ENCODE data around the gene THAP7. TPM values are rescaled to one million over a fixed set of nuclear protein-coding genes. Genes with fewer than 3 reads are reported as not detected.

The THAP7 gene
- 10 to 100 TPM; 31.0 to 32.6 TPM for total RNA-seq

DNA sequence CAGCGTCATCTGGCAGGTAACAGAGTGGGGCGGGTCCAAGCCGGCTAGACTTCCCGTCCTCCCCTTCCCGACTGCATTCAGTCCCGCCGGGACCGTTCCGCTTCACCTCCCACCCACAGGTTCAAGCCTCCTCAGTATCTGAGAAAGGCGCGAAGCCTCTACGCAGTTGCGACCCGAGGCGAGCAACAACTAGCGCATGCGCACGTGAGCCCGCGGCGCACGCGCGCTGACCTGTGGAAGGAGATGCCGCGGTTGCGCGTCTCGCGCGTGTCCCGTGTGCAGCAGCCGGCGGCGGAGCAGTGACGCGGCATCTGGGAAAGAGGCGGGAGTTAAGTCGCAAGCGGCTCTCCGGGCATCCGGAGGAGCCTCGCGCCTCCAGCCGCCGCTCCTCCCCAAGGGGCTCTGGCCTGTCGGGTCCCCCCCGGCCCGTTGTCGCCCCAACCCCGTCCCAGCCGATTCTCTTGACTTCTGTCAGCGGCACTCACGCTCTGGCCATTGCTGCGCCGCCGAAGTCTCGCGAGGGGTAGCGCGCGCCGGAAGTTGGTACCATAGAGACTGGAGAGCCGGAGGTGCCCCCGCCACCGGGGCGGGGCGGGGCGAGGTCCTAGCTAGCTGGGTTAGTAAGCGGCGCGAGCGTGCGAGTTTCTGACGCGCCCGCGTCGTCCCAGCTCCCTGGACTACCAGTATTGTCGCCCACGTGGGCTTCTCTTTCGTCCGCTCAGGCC, at the start of gene THAP7:
Gene THAP7 (minus strand): TSS at position 518 of the 725 bp plus-strand sequence. CDS start 207 bp downstream, at position 311.

GRCh38 chr22:21045585-21046294, 43.8 kb upstream of the THAP7 start, which contains the start of gene LRRC74B:
LRRC74B (plus strand) TSS chr22:21045946; CDS start chr22:21045987, 41 bp downstream.

DNA sequence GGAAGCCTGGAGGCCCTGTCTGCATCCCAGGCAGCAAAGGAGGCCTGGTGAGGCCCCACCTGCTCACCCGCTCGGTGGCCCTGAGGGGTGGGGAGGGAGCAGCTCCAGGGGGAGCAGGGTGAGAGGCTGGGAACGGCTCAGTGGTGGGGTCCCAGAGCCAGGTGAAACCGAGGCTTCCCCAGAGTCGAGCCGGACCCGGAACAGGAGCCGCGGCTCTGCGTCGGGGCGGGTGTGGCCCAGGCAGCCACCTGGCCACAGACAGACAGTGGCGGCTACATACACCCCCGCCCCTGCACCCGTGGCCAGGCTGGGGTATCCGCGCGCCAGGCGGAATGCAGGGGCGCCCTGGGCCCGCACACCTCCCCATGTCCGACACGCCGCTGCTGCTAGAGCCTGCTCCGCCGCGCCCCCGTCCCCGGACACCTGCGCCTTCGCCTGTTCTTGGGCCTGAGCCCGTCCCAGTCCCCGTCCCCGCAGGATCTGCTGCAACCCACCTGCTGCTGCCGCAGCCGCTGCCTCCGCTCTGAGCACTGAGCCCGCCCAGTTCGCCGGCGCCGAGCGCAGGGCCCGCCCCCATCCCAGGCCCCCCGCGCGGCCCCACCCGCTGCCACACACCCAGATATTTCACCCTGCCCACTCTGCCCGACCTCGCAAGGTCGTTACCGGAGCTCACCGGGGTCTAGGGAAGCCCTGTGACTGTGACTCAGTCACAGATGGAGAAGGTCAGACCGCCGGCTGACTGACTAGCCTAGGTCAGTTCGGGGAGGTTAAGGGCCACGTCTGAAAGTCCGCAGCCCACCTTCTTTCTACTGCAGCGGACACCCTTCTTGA, 30.3 kb upstream of the THAP7 start, which contains the start of gene SLC7A4:
Gene SLC7A4 (minus strand): TSS at position 525 of the 831 bp plus-strand sequence. CDS start 749 bp downstream, outside the sequence.

GRCh38 chr22:21014726-21015465, 13.0 kb upstream of the THAP7 start, which contains the start of gene P2RX6:
P2RX6 (plus strand) TSS chr22:21015165; CDS start chr22:21015175, 10 bp downstream.

GRCh38 chr22:20981787-20982562, 19.9 kb downstream of the THAP7 start, which contains the start of gene LZTR1:
LZTR1 (plus strand) TSS chr22:20982297; CDS start chr22:20982372, 75 bp downstream.

GRCh38 chr22:20966883-20967696, 34.8 kb downstream of the THAP7 start, which contains the start of gene AIFM3:
AIFM3 (plus strand) TSS chr22:20967255; CDS start chr22:20967945, 690 bp downstream.

Small RNA genes lying within 50 kb of the gene (small RNA-seq; reads per million reads assigned to genes)
- 0 reads per million in 2 donors for gene MIR649

Other genes with a start within 250 kb of the THAP7 start
- under 1 TPM in 1 of 2 donors, not detected in 1; under 0.01 TPM for gene SERPIND1, start 228.0 kb downstream of the THAP7 start, total RNA-seq
- gene PI4KA, start 143.3 kb downstream of the THAP7 start, total RNA-seq: 10 to 100 TPM; 54.9 to 56.1 TPM
- 10 to 100 TPM; 12.4 to 14.7 TPM for gene SNAP29, start 143.1 kb downstream of the THAP7 start, total RNA-seq
- gene CRKL, start 84.7 kb downstream of the THAP7 start, total RNA-seq: 10 to 100 TPM; 30.3 to 47.6 TPM
- 1 to 10 TPM; 1.7 to 2.3 TPM for gene AIFM3, start 34.9 kb downstream of the THAP7 start, total RNA-seq
- gene LZTR1, start 19.8 kb downstream of the THAP7 start, total RNA-seq: 10 to 100 TPM; 47.0 to 63.3 TPM
- gene P2RX6, start 13.0 kb upstream of the THAP7 start, total RNA-seq: 1 to 10 TPM; 3.7 to 3.8 TPM
- gene SLC7A4, start 30.4 kb upstream of the THAP7 start, total RNA-seq: 1 to 10 TPM; 2.8 to 4.3 TPM
- gene LRRC74B, start 43.8 kb upstream of the THAP7 start, total RNA-seq: under 1 TPM in 1 of 2 donors, not detected in 1; under 0.01 TPM

Data from melanocyte of skin (primary cell).